Ammon's horn (tissue), 1 donor: ENCODE data around the gene PAIP2B.

Experiments used
- DNase-seq: peaks from one replicate; pipeline ENCODE4 v3.0.0-alpha.2; 2016; ENCODE audit warnings: low spot score

Gene PAIP2B

GRCh38 chr2:71153585-71154224, 73.2 kb downstream of the PAIP2B start:
- no peak for DNase-seq

- no peak for DNase-seq
Observed at GRCh38 chr2:71151620-71152019, 75.3 kb downstream of the PAIP2B start.

- no peak for DNase-seq
Observed at GRCh38 chr2:71150082-71150816, 76.7 kb downstream of the PAIP2B start.

GRCh38 chr2:71148506-71149063, 78.3 kb downstream of the PAIP2B start:
- DNase-seq = no peak

- no peak for DNase-seq
Observed at GRCh38 chr2:71143782-71144181, 83.1 kb downstream of the PAIP2B start.

GRCh38 chr2:71136174-71136573, 90.7 kb downstream of the PAIP2B start:
- no peak for DNase-seq

GRCh38 chr2:71133603-71134002, 93.3 kb downstream of the PAIP2B start:
- no peak for DNase-seq
